Measurements from ENCODE around the gene SMG9. TPM values are rescaled to one million over a fixed set of nuclear protein-coding genes. Genes with fewer than 3 reads are reported as not detected.
A peak's percentile ranks its signal among the peaks of the same experiment; 100 is the strongest.

The SMG9 gene
- total RNA-seq, 2 experiments from 2014 or later, result 34.7 to 38.2 TPM

DNA sequence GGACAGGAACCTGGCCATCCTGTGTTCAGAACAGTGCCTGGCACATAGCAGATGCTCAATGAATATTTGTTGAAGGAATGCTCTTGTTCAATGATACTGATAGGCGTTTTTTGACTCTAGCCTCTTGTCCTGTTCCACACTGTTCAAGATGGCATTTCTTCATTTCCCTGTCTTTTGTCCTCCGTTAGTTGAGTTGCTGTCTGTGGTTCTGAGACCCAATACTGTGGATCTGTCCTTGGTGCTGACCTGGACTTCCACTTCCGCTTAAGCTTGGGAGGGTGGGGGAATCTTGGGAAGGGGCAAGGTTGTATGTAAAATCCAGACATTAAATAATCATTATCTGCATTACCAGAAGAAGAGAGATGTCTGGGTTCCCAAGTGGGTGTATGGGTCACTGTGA is 34.3 kb upstream of the SMG9 start:
- H3K36me3 Mint-ChIP-seq (ENCODE audit: low read depth), result no peaks in the 10 kb centered on the region
- intact Hi-C loops (cut with DNase I, micrococcal nuclease), result loop anchor here in 1 of 2 experiments (10.0 kb wide), 2 partner anchors 114 to 234 kb away; partner anchors contain the start of gene PLAUR
- peaks cover 14% of the 10 kb centered on the region for H3K4me1 Mint-ChIP-seq (ENCODE audit: low read depth)
- DNase-seq (peak in 3 of 14 experiments; percentile 31 to 65 (median 58)), ATAC-seq (ENCODE audit: poor library complexity) (no peak)
- POLR2A ChIA-PET, result no interaction called here
- TF ChIP-seq, protein P1, sequence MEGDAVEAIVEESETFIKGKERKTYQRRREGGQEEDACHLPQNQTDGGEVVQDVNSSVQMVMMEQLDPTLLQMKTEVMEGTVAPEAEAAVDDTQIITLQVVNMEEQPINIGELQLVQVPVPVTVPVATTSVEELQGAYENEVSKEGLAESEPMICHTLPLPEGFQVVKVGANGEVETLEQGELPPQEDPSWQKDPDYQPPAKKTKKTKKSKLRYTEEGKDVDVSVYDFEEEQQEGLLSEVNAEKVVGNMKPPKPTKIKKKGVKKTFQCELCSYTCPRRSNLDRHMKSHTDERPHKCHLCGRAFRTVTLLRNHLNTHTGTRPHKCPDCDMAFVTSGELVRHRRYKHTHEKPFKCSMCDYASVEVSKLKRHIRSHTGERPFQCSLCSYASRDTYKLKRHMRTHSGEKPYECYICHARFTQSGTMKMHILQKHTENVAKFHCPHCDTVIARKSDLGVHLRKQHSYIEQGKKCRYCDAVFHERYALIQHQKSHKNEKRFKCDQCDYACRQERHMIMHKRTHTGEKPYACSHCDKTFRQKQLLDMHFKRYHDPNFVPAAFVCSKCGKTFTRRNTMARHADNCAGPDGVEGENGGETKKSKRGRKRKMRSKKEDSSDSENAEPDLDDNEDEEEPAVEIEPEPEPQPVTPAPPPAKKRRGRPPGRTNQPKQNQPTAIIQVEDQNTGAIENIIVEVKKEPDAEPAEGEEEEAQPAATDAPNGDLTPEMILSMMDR (IDR thresholded peaks at IDR 0.05), result no peak
- Histone ChIP-seq H3K36me3 (ENCODE audit: insufficient read depth, low read length) (no peaks in the 10 kb centered on the region), H3K27ac (ENCODE audit: low read depth in 1 of 2, low read length in 2 of 2) (no peak overlapping the region), H3K27me3 (ENCODE audit: control insufficient read depth in 1 of 2, insufficient read depth in 2 of 2, low read length in 2 of 2) (peaks cover 5 to 10% of the 10 kb centered on the region in 2 experiments), H3K4me3 (ENCODE audit: low read length) (no peak overlapping the region), H3K9me3 (ENCODE audit: control insufficient read depth in 1 of 2, insufficient read depth in 1 of 2, low read length in 2 of 2) (no peaks in the 10 kb centered on the region), H3K4me1 (ENCODE audit: insufficient read depth, low read length) (peaks cover 13% of the 10 kb centered on the region)
- CTCF ChIA-PET, result no interaction called here
- peaks cover 22% of the 10 kb centered on the region for H3K27me3 Mint-ChIP-seq
- H3K4me3 Mint-ChIP-seq, result no peak overlapping the region
- no peak overlapping the region for H3K27ac Mint-ChIP-seq
- no peaks in the 10 kb centered on the region for H3K9me3 Mint-ChIP-seq

DNA sequence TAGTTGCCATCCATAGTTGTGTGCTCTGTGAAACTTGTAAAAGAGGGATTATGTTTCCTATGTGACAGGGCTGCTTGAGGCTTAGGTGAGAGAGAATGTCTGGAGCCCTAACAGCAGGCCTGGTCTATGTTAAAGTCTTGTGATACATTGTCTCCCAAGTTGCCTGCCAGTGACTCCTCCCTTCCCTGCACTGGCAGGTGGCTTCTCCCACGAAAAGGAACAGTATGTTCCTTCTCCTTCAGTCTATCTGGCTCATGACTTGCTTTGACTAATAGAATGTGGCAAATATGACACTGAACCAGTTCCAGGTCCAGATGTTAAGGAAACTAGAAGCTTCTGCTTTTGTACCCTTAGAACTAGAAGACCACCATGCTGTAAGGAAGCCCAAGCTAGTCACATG is 31.9 kb upstream of the SMG9 start:
- peaks cover 0 to 2% of the 10 kb centered on the region in 2 experiments for H3K27me3 ChIP-seq (ENCODE audit: control insufficient read depth in 1 of 2, insufficient read depth in 2 of 2, low read length in 2 of 2)
- no peak overlapping the region for H3K27ac Mint-ChIP-seq

DNA sequence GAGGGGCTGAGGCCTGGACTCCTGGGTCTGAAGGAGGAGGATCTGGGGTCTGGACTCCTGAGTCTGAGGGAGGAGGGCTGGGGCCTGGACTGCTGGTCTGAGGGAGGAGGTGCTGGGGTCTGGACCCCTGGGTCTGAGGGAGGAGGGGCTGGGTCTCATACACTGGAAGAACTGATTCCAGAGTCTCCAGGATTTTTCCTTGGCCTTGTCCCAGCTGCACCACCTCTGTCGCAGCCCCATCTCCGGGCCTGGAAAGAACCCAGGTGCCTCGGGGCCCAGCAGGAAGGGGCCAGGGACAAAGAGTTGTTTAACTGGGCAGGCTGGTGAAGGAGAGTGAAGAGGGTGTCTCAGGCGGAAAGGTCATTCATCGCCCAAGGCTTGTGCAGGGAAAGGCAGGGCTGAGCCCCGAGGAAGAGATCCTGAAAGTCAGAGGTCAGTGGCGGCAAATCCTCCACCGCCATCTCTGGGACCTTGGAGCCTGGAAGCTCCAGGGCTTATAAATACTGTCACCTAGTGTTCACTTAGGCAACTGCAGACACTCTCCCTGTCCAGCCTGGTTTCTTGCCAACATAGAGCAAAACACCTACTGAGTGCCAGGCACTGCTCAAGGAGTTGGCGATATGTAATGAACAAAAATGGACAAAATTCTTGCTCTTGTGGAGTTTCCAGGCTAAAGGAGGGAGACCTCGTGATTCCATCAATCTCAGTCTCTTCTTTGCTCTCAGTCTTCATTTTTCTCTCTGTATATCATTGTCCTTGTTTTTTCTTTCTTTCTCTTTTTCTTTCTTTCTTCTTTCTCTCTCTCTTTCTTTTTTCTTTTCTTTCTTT is 30.4 kb upstream of the SMG9 start:
- H3K36me3 ChIP-seq (ENCODE audit: insufficient read depth, low read length), result no peaks in the 10 kb centered on the region
- peak overlapping the region; percentile 3 for H3K4me3 ChIP-seq (ENCODE audit: low read length)
- ATAC-seq (ENCODE audit: poor library complexity) (peak; percentile 51), DNase-seq (peak in 11 of 14 experiments; percentile 21 to 83 (median 41))
- no peaks in the 10 kb centered on the region for H3K27me3 ChIP-seq (ENCODE audit: control insufficient read depth in 1 of 2, insufficient read depth in 2 of 2, low read length in 2 of 2)
- intact Hi-C loops (cut with DNase I, micrococcal nuclease), result loop anchor here (1.0 to 10.0 kb wide), 5 partner anchors 18 to 230 kb away; partner anchors contain the start of gene PLAUR (in 1 of the 2)
- peak overlapping the region; percentile 70 to 75 for H3K27ac ChIP-seq (ENCODE audit: low read depth in 1 of 2, low read length in 2 of 2)
- H3K4me3 Mint-ChIP-seq, result peak overlapping the region; percentile 71
- peaks cover 5% of the 10 kb centered on the region for H3K27me3 Mint-ChIP-seq
- peak overlapping the region; percentile 90 for H3K27ac Mint-ChIP-seq
- TF ChIP-seq, protein P1 (IDR thresholded peaks at IDR 0.05), result peak; percentile 95
- CTCF ChIA-PET, result interaction anchor here (0.6 to 3.0 kb wide), 11 partner anchors 9 to 117 kb away, joined by 3 to 40 read pairs (median 4); partner anchors contain the start of gene PLAUR
- POLR2A ChIA-PET, result interaction anchor here (0.7 to 2.3 kb wide), 5 partner anchors 19 to 117 kb away, joined by 3 to 13 read pairs (median 7); partner anchors contain the start of gene SMG9
- peaks cover 45% of the 10 kb centered on the region for H3K4me1 Mint-ChIP-seq (ENCODE audit: low read depth)
- H3K9me3 Mint-ChIP-seq, result no peaks in the 10 kb centered on the region
- H3K9me3 ChIP-seq (ENCODE audit: control insufficient read depth in 1 of 2, insufficient read depth in 1 of 2, low read length in 2 of 2), result no peaks in the 10 kb centered on the region
- no peaks in the 10 kb centered on the region for H3K36me3 Mint-ChIP-seq (ENCODE audit: low read depth)
- H3K4me1 ChIP-seq (ENCODE audit: insufficient read depth, low read length), result peaks cover 50% of the 10 kb centered on the region

More for the DNA sequence above, 31.9 kb upstream of the SMG9 start:
- Histone ChIP-seq H3K36me3 (ENCODE audit: insufficient read depth, low read length) (no peaks in the 10 kb centered on the region), H3K27ac (ENCODE audit: low read depth in 1 of 2, low read length in 2 of 2) (no peak overlapping the region), H3K4me3 (ENCODE audit: low read length) (no peak overlapping the region), H3K9me3 (ENCODE audit: control insufficient read depth in 1 of 2, insufficient read depth in 1 of 2, low read length in 2 of 2) (no peaks in the 10 kb centered on the region), H3K4me1 (ENCODE audit: insufficient read depth, low read length) (peaks cover 36% of the 10 kb centered on the region)
- Mint-ChIP-seq H3K4me3 (no peak overlapping the region), H3K36me3 (ENCODE audit: low read depth) (no peaks in the 10 kb centered on the region), H3K4me1 (ENCODE audit: low read depth) (peaks cover 33% of the 10 kb centered on the region), H3K27me3 (peaks cover 11% of the 10 kb centered on the region), H3K9me3 (no peaks in the 10 kb centered on the region)
- ChIA-PET POLR2A (no interaction called here), CTCF (interaction anchor here (0.8 to 2.4 kb wide), 2 partner anchors 19 to 41 kb away, joined by 3 to 10 read pairs; no protein-coding TSS in a partner anchor)
- intact Hi-C loops (cut with DNase I, micrococcal nuclease), result loop anchor here in 1 of 2 experiments (10.0 kb wide), 2 partner anchors 112 to 232 kb away; partner anchors contain the start of gene PLAUR
- DNase-seq (no peak), ATAC-seq (ENCODE audit: poor library complexity) (no peak)
- TF ChIP-seq, protein P1 (IDR thresholded peaks at IDR 0.05), result no peak

Measured in CD4-positive, alpha-beta T cell (primary cell).